NT2/D1 (cell line): Measurements from ENCODE around the gene WNT10A.
"Not testable (repeated sequence)": the region's sequence is repeated elsewhere in the genome, so short reads cannot be mapped to it uniquely, and the experiment has no call there.

Experiments used
- DNase-seq: peaks from one replicate; pipeline ENCODE4 v3.0.0-alpha.2; 2011; ENCODE audit warnings: low read depth, low spot score
- H3K27me3 ChIP-seq: 2 replicates; pipeline ENCODE4 v1.6.0; 2011; ENCODE audit warnings: mild to moderate bottlenecking; ENCODE audit not compliant: insufficient read length, insufficient read depth
- H3K36me3 ChIP-seq: 2 replicates; pipeline ENCODE4 v1.6.1; 2011; ENCODE audit warnings: mild to moderate bottlenecking, low read length, mixed read lengths; ENCODE audit not compliant: insufficient read depth, insufficient read length
- H3K4me1 ChIP-seq: 2 replicates; pipeline ENCODE4 v1.5.1; 2011; ENCODE audit not compliant: insufficient read depth, insufficient read length
- H3K4me3 ChIP-seq: 2 replicates; pipeline ENCODE4 v1.5.1; 2011; ENCODE audit warnings: low read depth; ENCODE audit not compliant: insufficient read length
- H3K9ac ChIP-seq: 2 replicates; pipeline ENCODE4 v1.6.0; 2011; ENCODE audit warnings: low read depth; ENCODE audit not compliant: insufficient read length
- H3K9me3 ChIP-seq: 2 replicates; pipeline ENCODE4 v1.5.1; 2011; ENCODE audit warnings: mild to moderate bottlenecking, low read length; ENCODE audit not compliant: insufficient read depth
- SUZ12 ChIP-seq: IDR thresholded peaks from 2 replicates; pipeline ENCODE4 v1.6.1; 2011; ENCODE audit not compliant: insufficient read length, insufficient read depth; ENCODE audit errors: extremely low read depth
- YY1 ChIP-seq: IDR thresholded peaks from 2 replicates; pipeline ENCODE4 v1.6.1; 2011; ENCODE audit not compliant: insufficient read length, insufficient read depth
- ZNF274 ChIP-seq: IDR thresholded peaks from 2 replicates; pipeline ENCODE4 v1.6.1; 2011; ENCODE audit warnings: mild to moderate bottlenecking, low read depth, low read length

Gene WNT10A

DNA sequence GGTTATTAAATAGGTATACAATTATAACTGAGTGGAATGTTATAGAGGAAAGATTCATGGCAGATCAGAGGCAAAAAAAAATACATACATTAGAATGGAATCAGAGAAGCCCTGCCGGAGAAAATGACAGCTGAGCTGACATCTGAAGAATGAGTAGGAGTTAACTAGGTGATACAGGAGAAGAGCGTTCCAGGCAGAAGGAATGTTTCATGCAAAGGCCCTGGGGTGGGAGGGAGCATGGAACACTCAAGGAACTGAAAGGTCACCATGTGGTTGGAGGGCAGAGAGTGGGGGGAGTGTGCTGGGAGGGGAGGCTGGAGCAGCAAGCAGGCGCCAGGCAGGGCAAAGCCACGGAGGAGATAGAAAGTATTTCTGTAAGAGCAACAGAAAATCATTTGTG, 47.2 kb downstream of the WNT10A start:
- H3K9me3 ChIP-seq, result peaks cover 39% of the 10 kb centered on the region
- no peak for DNase-seq
- TF ChIP-seq ZNF274, result no peak
- no peak for TF ChIP-seq YY1
- TF ChIP-seq SUZ12, result no peak
- no peak overlapping the region for H3K4me3 ChIP-seq
- no peak overlapping the region for H3K9ac ChIP-seq
- H3K36me3 ChIP-seq, result no peaks in the 10 kb centered on the region
- H3K27me3 ChIP-seq, result no peaks in the 10 kb centered on the region
- no peaks in the 10 kb centered on the region for H3K4me1 ChIP-seq

DNA sequence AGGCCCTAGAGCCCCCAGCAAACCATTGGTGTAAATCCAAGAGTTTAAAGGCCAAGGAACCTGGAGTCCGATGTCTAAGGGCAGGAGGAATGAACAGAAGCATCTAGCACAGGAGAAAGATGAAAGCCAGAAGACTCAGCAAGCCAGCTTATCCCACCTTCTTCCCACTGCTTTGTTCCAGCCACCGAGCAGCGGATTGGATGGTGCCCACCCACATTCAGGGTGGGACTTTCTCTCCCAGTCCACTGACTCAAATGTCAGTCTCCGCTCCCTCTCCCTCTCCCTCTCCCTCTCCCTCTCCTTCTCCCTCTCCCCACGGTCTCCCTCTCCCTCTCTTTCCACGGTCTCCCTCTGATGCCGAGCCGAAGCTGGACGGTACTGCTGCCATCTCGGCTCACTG, 49.8 kb downstream of the WNT10A start:
- not testable (repeated sequence) for H3K36me3 ChIP-seq, H3K4me1 ChIP-seq, H3K4me3 ChIP-seq, DNase-seq, H3K27me3 ChIP-seq, H3K9ac ChIP-seq
- peaks cover 29% of the 10 kb centered on the region; the same call in 1 of the 2 replicates for H3K9me3 ChIP-seq

- H3K4me1 ChIP-seq, H3K27me3 ChIP-seq: not testable (repeated sequence)
These were observed 51.1 kb downstream of the WNT10A start for GRCh38 chr2:218931751-218932150.

More at GRCh38 chr2:218931751-218932150, 51.1 kb downstream of the WNT10A start:
- DNase-seq, H3K36me3 ChIP-seq, H3K9ac ChIP-seq, H3K4me3 ChIP-seq: not testable (repeated sequence)
- peaks cover 29% of the 10 kb centered on the region; the same call in 1 of the 2 replicates for H3K9me3 ChIP-seq
